ENCODE data around the gene HTR4.

Gene HTR4

DNA sequence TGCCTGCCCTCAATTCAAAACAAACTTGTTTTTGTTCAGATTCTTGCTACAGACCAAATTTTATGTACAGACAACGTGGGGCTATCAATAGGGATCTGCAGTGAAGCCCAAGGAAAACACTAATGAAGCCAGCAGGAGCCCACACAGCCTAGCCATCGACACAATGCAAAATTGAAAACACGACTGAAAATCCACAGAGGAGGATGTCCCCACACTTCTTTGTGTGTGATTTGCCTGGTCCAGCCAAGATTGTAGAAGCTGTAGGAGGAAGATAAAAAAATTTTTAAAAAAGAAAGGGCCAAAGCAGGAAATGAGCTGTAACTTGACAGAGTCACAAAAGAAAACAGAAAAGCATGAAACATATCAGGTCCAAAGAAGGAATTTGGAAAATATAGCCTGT, 34.8 kb downstream of the HTR4 start:
- Histone ChIP-seq H3K9me3 (ENCODE audit: control insufficient read depth in 2 of 2, low read length in 2 of 2) (no peaks in the 10 kb centered on the region), H3K9ac (ENCODE audit: low read depth in 1 of 2, low read length in 2 of 2) (no peak overlapping the region), H3K27me3 (ENCODE audit: control insufficient read depth in 2 of 2, insufficient read depth in 2 of 2, low read length in 2 of 2) (no peaks in the 10 kb centered on the region), H3K4me3 (ENCODE audit: low read length in 2 of 2) (no peak overlapping the region), H3K27ac (ENCODE audit: low read depth in 2 of 2, low read length in 2 of 2) (no peak overlapping the region), H3K36me3 (ENCODE audit: control insufficient read depth in 2 of 2, insufficient read depth in 2 of 2, low read length in 2 of 2) (no peaks in the 10 kb centered on the region), H3K4me1 (ENCODE audit: control insufficient read depth in 2 of 2, insufficient read depth in 2 of 2, low read length in 2 of 2) (no peaks in the 10 kb centered on the region)

DNA sequence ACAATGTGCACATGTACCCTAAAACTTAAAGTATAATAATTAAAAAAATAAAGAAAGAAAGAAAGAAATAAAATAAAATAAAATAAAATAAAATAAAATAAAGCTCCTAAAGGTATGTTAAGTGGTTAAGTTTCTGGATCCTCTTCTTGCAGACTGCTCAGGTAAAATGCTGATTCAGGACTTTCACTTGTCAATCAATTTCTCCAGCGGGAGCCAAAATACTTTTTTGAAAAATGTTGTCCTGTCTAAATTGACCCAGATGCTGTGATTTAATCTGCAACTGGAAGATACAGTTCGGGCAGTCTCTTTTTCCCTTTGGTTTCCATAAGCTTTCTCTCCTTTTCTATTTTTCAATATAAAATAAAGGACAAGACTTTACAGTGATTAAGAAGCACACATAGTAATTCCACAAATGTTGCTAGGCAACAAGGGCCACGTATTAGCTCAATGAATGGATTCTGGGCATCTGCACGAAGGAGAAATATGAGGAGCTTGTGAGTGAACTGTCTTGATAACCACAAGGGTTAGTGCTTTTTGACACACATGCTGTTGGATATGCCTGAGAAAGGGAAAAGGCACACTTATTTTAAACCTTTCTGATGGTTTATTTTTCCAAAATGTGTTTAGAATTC, 38.6 kb downstream of the HTR4 start:
- Histone ChIP-seq H3K27me3 (ENCODE audit: control insufficient read depth in 2 of 2, insufficient read depth in 2 of 2, low read length in 2 of 2) (no peaks in the 10 kb centered on the region), H3K4me1 (ENCODE audit: control insufficient read depth in 2 of 2, insufficient read depth in 2 of 2, low read length in 2 of 2) (no peaks in the 10 kb centered on the region), H3K36me3 (ENCODE audit: control insufficient read depth in 2 of 2, insufficient read depth in 2 of 2, low read length in 2 of 2) (no peaks in the 10 kb centered on the region), H3K4me3 (ENCODE audit: low read length in 2 of 2) (no peak overlapping the region), H3K27ac (ENCODE audit: low read depth in 2 of 2, low read length in 2 of 2) (no peak overlapping the region), H3K9ac (ENCODE audit: low read depth in 1 of 2, low read length in 2 of 2) (no peak overlapping the region), H3K9me3 (ENCODE audit: control insufficient read depth in 2 of 2, low read length in 2 of 2) (no peaks in the 10 kb centered on the region)

DNA sequence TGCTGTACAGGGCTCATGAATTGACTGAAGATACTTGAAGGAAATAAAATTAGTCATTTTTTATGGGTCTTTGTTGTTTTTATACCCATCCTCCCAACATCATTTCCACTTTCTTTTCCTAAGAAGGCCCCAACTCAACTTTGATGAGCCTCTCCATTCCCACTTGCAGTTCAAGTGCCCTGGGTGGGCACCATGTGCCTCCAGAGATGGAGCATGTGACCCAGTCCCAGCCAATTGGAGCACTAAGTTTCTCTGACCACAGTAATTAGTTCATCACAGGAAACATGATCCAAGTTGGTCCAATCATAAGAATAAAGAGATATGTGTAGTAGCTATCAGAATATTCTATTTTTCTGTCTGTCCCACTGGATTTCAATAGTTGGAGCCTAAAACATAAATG, 46.9 kb downstream of the HTR4 start:
- Histone ChIP-seq H3K4me3 (ENCODE audit: low read length in 2 of 2) (no peak overlapping the region), H3K27ac (ENCODE audit: low read depth in 2 of 2, low read length in 2 of 2) (no peak overlapping the region), H3K27me3 (ENCODE audit: control insufficient read depth in 2 of 2, insufficient read depth in 2 of 2, low read length in 2 of 2) (no peaks in the 10 kb centered on the region), H3K9me3 (ENCODE audit: control insufficient read depth in 2 of 2, low read length in 2 of 2) (no peaks in the 10 kb centered on the region), H3K4me1 (ENCODE audit: control insufficient read depth in 2 of 2, insufficient read depth in 2 of 2, low read length in 2 of 2) (peaks cover 0 to 3% of the 10 kb centered on the region in 2 donors), H3K9ac (ENCODE audit: low read depth in 1 of 2, low read length in 2 of 2) (no peak overlapping the region), H3K36me3 (ENCODE audit: control insufficient read depth in 2 of 2, insufficient read depth in 2 of 2, low read length in 2 of 2) (no peaks in the 10 kb centered on the region)

DNA sequence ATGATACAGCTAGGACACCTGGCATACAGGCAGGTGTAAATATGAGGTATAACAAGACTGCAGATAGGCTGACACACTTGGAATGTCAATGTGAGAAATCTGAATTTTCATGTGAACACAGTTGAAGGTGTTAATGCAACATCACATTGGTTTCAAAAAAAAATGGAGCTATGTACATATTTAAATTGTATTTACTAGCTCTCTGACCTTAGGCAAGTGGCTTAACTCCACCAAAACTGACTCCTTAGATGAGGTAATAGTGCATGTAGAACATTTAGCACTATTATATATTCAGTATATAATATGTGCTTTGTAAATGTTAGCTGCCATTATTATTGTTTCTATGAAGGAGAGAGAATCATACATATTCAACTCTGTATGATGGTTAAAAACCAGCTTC, 48.0 kb downstream of the HTR4 start:
- H3K4me3 ChIP-seq (ENCODE audit: low read length in 2 of 2), result no peak overlapping the region
- H3K27me3 ChIP-seq (ENCODE audit: control insufficient read depth in 2 of 2, insufficient read depth in 2 of 2, low read length in 2 of 2), result no peaks in the 10 kb centered on the region
- no peak overlapping the region for H3K9ac ChIP-seq (ENCODE audit: low read depth in 1 of 2, low read length in 2 of 2)
- no peaks in the 10 kb centered on the region for H3K36me3 ChIP-seq (ENCODE audit: control insufficient read depth in 2 of 2, insufficient read depth in 2 of 2, low read length in 2 of 2)
- peaks cover 0 to 3% of the 10 kb centered on the region in 2 donors for H3K4me1 ChIP-seq (ENCODE audit: control insufficient read depth in 2 of 2, insufficient read depth in 2 of 2, low read length in 2 of 2)
- H3K9me3 ChIP-seq (ENCODE audit: control insufficient read depth in 2 of 2, low read length in 2 of 2), result no peaks in the 10 kb centered on the region
- no peak overlapping the region for H3K27ac ChIP-seq (ENCODE audit: low read depth in 2 of 2, low read length in 2 of 2)

DNA sequence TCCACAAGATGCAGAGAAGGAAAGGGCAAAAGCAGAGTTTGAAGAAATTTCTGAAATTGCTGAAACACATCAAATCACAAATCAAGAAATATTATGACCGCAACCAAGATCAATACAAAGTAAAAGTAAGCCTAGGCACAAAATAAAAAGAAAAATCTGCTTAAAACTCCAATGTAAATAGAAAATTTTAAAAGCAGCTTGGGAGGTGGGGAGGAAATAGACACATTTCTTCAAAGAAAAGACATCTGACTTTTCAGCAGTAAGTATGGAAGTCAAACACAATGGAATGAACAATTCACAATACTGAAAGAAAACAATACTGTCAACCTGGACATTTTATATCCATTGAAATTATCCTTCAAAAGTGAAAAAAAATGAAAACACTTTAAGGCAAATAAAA, 55.1 kb downstream of the HTR4 start:
- H3K27me3 ChIP-seq (ENCODE audit: control insufficient read depth in 2 of 2, insufficient read depth in 2 of 2, low read length in 2 of 2), result no peaks in the 10 kb centered on the region
- H3K36me3 ChIP-seq (ENCODE audit: control insufficient read depth in 2 of 2, insufficient read depth in 2 of 2, low read length in 2 of 2), result no peaks in the 10 kb centered on the region
- no peak overlapping the region for H3K27ac ChIP-seq (ENCODE audit: low read depth in 2 of 2, low read length in 2 of 2)
- no peaks in the 10 kb centered on the region for H3K4me1 ChIP-seq (ENCODE audit: control insufficient read depth in 2 of 2, insufficient read depth in 2 of 2, low read length in 2 of 2)
- no peaks in the 10 kb centered on the region for H3K9me3 ChIP-seq (ENCODE audit: control insufficient read depth in 2 of 2, low read length in 2 of 2)
- H3K4me3 ChIP-seq (ENCODE audit: low read length in 2 of 2), result no peak overlapping the region
- H3K9ac ChIP-seq (ENCODE audit: low read depth in 1 of 2, low read length in 2 of 2), result no peak overlapping the region

DNA sequence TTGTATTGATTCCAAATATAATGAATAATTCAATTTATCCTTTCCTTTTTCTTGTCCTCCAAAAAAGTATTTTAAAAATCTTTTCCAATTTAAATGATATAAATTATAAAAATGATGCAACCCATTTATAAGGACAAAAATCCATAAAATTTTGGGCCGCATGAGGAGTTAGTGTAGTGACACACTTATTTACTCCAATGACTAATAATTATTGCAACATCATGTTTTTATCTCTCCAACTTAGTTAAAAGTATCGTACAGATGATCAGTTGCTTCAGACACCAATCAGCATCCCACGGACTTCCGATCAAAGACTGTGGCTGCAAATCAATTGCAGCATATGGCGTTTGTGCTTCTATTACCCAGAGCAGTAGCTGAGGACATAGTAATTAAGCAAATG, 58.6 kb downstream of the HTR4 start:
- no peaks in the 10 kb centered on the region for H3K27me3 ChIP-seq (ENCODE audit: control insufficient read depth in 2 of 2, insufficient read depth in 2 of 2, low read length in 2 of 2)
- H3K36me3 ChIP-seq (ENCODE audit: control insufficient read depth in 2 of 2, insufficient read depth in 2 of 2, low read length in 2 of 2), result no peaks in the 10 kb centered on the region
- no peak overlapping the region for H3K9ac ChIP-seq (ENCODE audit: low read depth in 1 of 2, low read length in 2 of 2)
- H3K27ac ChIP-seq (ENCODE audit: low read depth in 2 of 2, low read length in 2 of 2), result no peak overlapping the region
- no peaks in the 10 kb centered on the region for H3K4me1 ChIP-seq (ENCODE audit: control insufficient read depth in 2 of 2, insufficient read depth in 2 of 2, low read length in 2 of 2)
- H3K4me3 ChIP-seq (ENCODE audit: low read length in 2 of 2), result no peak overlapping the region
- no peaks in the 10 kb centered on the region for H3K9me3 ChIP-seq (ENCODE audit: control insufficient read depth in 2 of 2, low read length in 2 of 2)

DNA sequence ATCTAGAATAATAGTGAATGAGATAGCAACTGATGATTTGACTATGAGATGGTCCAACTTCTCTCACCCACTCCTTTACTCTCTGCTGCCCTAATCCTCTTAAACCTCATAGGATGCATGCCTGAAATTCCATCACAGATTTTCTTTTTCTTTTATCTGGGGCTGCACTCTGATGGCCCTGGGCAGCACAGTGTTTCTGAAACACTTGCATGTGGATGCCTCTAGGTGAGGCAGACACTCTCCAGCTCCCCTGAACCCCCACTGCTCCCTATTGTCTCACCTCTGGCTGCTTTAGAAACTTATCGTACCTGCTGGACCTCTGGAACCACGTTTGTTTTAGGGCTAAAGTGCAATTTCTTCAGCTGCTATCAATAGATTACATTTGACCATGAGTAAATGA, 67.5 kb downstream of the HTR4 start:
- H3K9ac ChIP-seq (ENCODE audit: low read depth in 1 of 2, low read length in 2 of 2), result no peak overlapping the region
- no peaks in the 10 kb centered on the region for H3K27me3 ChIP-seq (ENCODE audit: control insufficient read depth in 2 of 2, insufficient read depth in 2 of 2, low read length in 2 of 2)
- no peaks in the 10 kb centered on the region for H3K9me3 ChIP-seq (ENCODE audit: control insufficient read depth in 2 of 2, low read length in 2 of 2)
- no peaks in the 10 kb centered on the region for H3K36me3 ChIP-seq (ENCODE audit: control insufficient read depth in 2 of 2, insufficient read depth in 2 of 2, low read length in 2 of 2)
- no peak overlapping the region for H3K4me3 ChIP-seq (ENCODE audit: low read length in 2 of 2)
- H3K27ac ChIP-seq (ENCODE audit: low read depth in 2 of 2, low read length in 2 of 2), result no peak overlapping the region
- peaks cover 0 to 3% of the 10 kb centered on the region in 2 donors for H3K4me1 ChIP-seq (ENCODE audit: control insufficient read depth in 2 of 2, insufficient read depth in 2 of 2, low read length in 2 of 2)

DNA sequence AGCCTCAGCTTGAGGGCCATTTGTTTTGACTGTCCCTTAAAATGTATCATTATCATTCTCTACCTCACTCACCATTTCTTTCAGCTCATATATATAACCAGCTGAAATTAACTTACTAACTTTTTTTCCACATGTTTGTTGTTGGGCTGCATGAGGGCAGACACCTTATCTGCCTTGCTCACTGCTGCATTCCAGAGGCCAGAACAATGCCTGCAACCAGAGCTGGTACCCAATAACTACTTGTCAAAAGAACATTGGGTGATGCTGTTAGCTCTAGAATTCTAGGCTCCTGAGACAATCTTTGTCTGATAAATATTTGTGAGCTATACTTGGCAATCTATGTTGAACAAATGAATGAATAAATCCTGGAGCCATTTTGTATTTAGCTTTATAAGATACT, 68.3 kb downstream of the HTR4 start:
- no peak overlapping the region for H3K9ac ChIP-seq (ENCODE audit: low read depth in 1 of 2, low read length in 2 of 2)
- H3K9me3 ChIP-seq (ENCODE audit: control insufficient read depth in 2 of 2, low read length in 2 of 2), result no peaks in the 10 kb centered on the region
- H3K27ac ChIP-seq (ENCODE audit: low read depth in 2 of 2, low read length in 2 of 2), result no peak overlapping the region
- H3K36me3 ChIP-seq (ENCODE audit: control insufficient read depth in 2 of 2, insufficient read depth in 2 of 2, low read length in 2 of 2), result no peaks in the 10 kb centered on the region
- no peaks in the 10 kb centered on the region for H3K27me3 ChIP-seq (ENCODE audit: control insufficient read depth in 2 of 2, insufficient read depth in 2 of 2, low read length in 2 of 2)
- H3K4me3 ChIP-seq (ENCODE audit: low read length in 2 of 2), result no peak overlapping the region
- H3K4me1 ChIP-seq (ENCODE audit: control insufficient read depth in 2 of 2, insufficient read depth in 2 of 2, low read length in 2 of 2), result peaks cover 0 to 3% of the 10 kb centered on the region in 2 donors

DNA sequence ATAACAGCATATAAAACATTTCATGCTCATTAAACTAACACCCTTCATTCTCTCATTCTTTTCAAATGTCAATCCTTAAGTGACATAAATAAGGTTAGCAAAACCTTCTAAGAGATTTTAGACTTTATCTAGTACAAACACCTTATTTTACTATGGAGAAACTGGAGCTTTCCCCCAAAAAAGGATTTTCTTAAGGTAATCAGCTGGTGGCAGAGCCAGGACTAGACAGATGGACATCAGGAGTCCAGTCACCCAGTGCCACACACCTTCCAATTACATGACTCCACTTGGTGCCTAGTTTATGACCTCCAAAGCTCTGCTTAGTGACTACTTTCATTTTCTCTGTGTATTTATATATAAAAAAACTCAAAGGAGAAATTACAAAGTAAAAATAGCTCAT, 70.2 kb downstream of the HTR4 start:
- peaks cover 0 to 3% of the 10 kb centered on the region in 2 donors for H3K4me1 ChIP-seq (ENCODE audit: control insufficient read depth in 2 of 2, insufficient read depth in 2 of 2, low read length in 2 of 2)
- no peak overlapping the region for H3K4me3 ChIP-seq (ENCODE audit: low read length in 2 of 2)
- H3K9me3 ChIP-seq (ENCODE audit: control insufficient read depth in 2 of 2, low read length in 2 of 2), result no peaks in the 10 kb centered on the region
- no peaks in the 10 kb centered on the region for H3K36me3 ChIP-seq (ENCODE audit: control insufficient read depth in 2 of 2, insufficient read depth in 2 of 2, low read length in 2 of 2)
- H3K27me3 ChIP-seq (ENCODE audit: control insufficient read depth in 2 of 2, insufficient read depth in 2 of 2, low read length in 2 of 2), result no peaks in the 10 kb centered on the region
- H3K9ac ChIP-seq (ENCODE audit: low read depth in 1 of 2, low read length in 2 of 2), result no peak overlapping the region
- no peak overlapping the region for H3K27ac ChIP-seq (ENCODE audit: low read depth in 2 of 2, low read length in 2 of 2)

DNA sequence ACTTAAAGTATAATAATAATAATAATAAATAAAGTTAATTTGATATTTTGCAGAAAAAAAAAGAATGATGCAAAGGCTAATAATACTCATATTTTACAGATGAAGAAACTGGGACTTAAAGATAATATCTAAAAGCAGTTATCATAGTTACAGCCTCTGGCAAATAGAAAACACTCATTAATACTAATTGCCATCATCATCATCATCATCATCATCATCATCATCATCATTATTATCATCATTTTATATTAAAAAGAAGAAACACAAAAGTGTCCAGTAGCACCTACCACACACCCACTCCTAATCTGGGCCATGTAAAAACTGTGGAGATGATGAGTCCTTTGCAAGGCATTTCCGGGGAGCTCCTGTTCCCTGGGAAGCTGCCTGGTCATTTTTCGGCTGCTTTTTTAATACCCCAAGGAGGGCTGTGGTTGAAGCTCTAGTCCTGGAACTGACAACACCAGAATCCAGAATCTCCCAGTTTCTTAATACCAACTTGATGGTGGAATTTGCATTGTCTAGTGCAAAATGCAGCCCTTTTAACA, 70.8 kb downstream of the HTR4 start:
- Histone ChIP-seq H3K27ac (ENCODE audit: low read depth in 2 of 2, low read length in 2 of 2) (no peak overlapping the region), H3K9ac (ENCODE audit: low read depth in 1 of 2, low read length in 2 of 2) (no peak overlapping the region), H3K4me3 (ENCODE audit: low read length in 2 of 2) (no peak overlapping the region), H3K9me3 (ENCODE audit: control insufficient read depth in 2 of 2, low read length in 2 of 2) (no peaks in the 10 kb centered on the region), H3K36me3 (ENCODE audit: control insufficient read depth in 2 of 2, insufficient read depth in 2 of 2, low read length in 2 of 2) (no peaks in the 10 kb centered on the region), H3K27me3 (ENCODE audit: control insufficient read depth in 2 of 2, insufficient read depth in 2 of 2, low read length in 2 of 2) (no peaks in the 10 kb centered on the region), H3K4me1 (ENCODE audit: control insufficient read depth in 2 of 2, insufficient read depth in 2 of 2, low read length in 2 of 2) (peaks cover 0 to 3% of the 10 kb centered on the region in 2 donors)

All from mucosa of rectum (tissue), 2 donors.